GM21528 (cell line): Measurements from ENCODE around the gene XAGE3.
"Not testable (repeated sequence)": the region's sequence is repeated elsewhere in the genome, so short reads cannot be mapped to it uniquely, and the experiment has no call there.

Experiments
- ATAC-seq: cut with Tn5 transposase; IDR thresholded peaks from one replicate; pipeline ENCODE4 v1.9.1; 2021; ENCODE audit warnings: mild to moderate bottlenecking, moderate library complexity; ENCODE audit not compliant: unreplicated experiment, low FRiP score

Gene XAGE3

GRCh38 chrX:52852110-52852860 lies 15.6 kb downstream of the XAGE3 start:
- no peak for ATAC-seq

- not testable (repeated sequence) for ATAC-seq
Observed at GRCh38 chrX:52843619-52844018, 24.3 kb downstream of the XAGE3 start.

GRCh38 chrX:52839137-52839536 lies 28.7 kb downstream of the XAGE3 start:
- no peak for ATAC-seq

- ATAC-seq = no peak
Observed at GRCh38 chrX:52830551-52830950, 37.3 kb downstream of the XAGE3 start.

GRCh38 chrX:52824608-52825007 lies 43.3 kb downstream of the XAGE3 start:
- no peak for ATAC-seq

GRCh38 chrX:52821079-52821760 lies 46.7 kb downstream of the XAGE3 start:
- ATAC-seq = no peak

- no peak for ATAC-seq
Observed at GRCh38 chrX:52819788-52820187, 48.1 kb downstream of the XAGE3 start.
